Esophagus squamous epithelium (tissue), 5 donors: Measurements from ENCODE around the gene SP100. TPM values are rescaled to one million over a fixed set of nuclear protein-coding genes. Genes with fewer than 3 reads are reported as not detected.

ENCODE experiments used
- DNase-seq: peaks from one replicate; lab custom pipeline; 2025; lab: John Stamatoyannopoulos, UW
- H3K27ac ChIP-seq, 4 donors: fragments of 200-600 bp; sonication (generic); one replicate each; pipeline ENCODE4 v1.5.1; 2016 to 2019; ENCODE audit warnings: mild to moderate bottlenecking in 1 of 4
- H3K27me3 ChIP-seq, 4 donors: fragments of 200-600 bp; sonication (generic); 1 replicate in 3 of 4; 2 replicates in 1 of 4; pipeline versions ENCODE4 v1.5.1 to v1.6.0; 2017 to 2021; ENCODE audit warnings: antibody characterized with exemption in 1 of 4
- H3K36me3 ChIP-seq, 3 donors: fragments of 200-600 bp; sonication (generic); one replicate each; pipeline ENCODE4 v1.5.1; 2016 to 2019
- H3K4me1 ChIP-seq, 3 donors: fragments of 200-600 bp; sonication (generic); one replicate each; pipeline ENCODE4 v1.5.1; 2017 to 2019
- H3K4me3 ChIP-seq, 4 donors: fragments of 200-600 bp; sonication (generic); 1 replicate in 3 of 4; 2 replicates in 1 of 4; pipeline ENCODE4 v1.5.1; 2016 to 2019; ENCODE audit warnings: mild to moderate bottlenecking in 2 of 4, moderate library complexity in 1 of 4
- H3K9me3 ChIP-seq, 3 donors: fragments of 200-600 bp; sonication (generic); one replicate each; pipeline ENCODE4 v1.5.1; 2016 to 2019
- POLR2A ChIP-seq, 4 donors: fragments of 450-650 bp; IDR thresholded peaks; one replicate each; pipeline ENCODE4 v1.6.1; 2017; ENCODE audit warnings: antibody characterized with exemption in 4 of 4, mild to moderate bottlenecking in 4 of 4, moderate library complexity in 3 of 4
- WGBS, 2 donors: methylation state at CpG; one replicate each; pipeline ENCODE4 v1.1.5; 2018; 5-methylcytosine and 5-hydroxymethylcytosine counted together
- intact Hi-C: fragments of 100-400 bp; cut with DNase I; formaldehyde crosslinking; loops from one replicate; pipeline ENCODE4 v1.15.0; 2022
- total RNA-seq, 4 donors: library from RNA; depleted of rRNA; stranded (reverse); fragments of >200 nt; gene quantifications; one replicate each; pipeline ENCODE4 v1.1.0, GENCODE V29; 2016
- TF ChIP-seq, protein P1 (sequence below), 6 experiments: fragments of 450-650 bp in 4 of 6; fragments of 200-600 bp in 2 of 6; sonication (generic) in 2 of 6; IDR thresholded peaks; one replicate each; pipeline ENCODE4 v1.5.1; 2016 to 2019; ENCODE audit warnings: antibody characterized with exemption in 6 of 6, mild to moderate bottlenecking in 4 of 6, moderate library complexity in 4 of 6
- donor health status: DM: yes; HTN: yes; CAD: no.

Gene SP100
- total RNA-seq, 4 donors from 2014 or later: 17.8 to 69.0 (median 45.5) TPM

DNA sequence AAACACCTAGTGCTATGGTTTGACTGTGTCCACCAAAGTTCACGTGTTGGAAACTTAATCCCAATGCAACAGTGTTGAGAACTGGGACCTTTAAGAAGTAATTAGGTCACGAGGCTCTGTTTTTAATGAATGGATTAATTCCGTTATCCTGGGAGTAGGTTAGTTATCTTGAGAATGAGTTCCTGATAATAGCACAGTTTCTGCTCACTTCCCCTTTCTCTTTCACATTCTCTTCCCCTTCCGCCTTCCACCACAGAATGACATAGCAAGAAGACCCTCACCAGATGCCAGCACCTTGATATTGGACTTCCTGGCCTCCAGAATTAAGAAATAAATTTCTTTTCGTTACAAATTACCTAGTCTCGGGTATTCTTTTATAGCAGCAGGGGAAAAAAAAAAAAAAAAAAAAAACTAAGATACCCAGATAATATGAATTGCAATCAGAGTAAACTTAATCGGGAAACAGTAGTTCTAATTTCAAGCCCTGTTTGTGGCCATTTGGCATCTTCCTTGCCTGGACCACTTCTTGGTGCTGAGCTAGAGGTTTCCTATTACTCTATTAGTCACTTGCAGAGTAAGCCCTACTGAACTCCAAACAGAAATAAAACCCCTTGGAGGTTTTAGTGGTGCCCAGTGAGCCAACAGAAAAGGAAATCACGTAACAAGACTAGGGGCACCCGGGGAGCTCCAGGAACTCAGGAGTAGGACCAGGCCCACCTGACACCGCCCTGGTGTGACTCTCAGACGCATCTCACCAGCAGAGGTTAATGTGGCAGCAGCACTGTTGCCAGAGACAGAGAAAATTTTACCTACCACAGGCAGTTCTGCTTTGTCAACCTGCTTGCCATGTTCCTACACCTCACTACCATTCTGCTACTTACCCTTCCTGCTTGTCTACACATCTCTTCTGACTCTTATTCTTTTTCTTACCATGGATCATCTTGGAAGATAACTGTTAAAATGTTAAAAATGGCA is 149.1 kb downstream of the SP100 start:
- 48 to 50% methylated on average over 11 of the region's 11 CpGs for WGBS, 2 donors
- DNase-seq: no peak
- no peaks in the 10 kb centered on the region for H3K9me3 ChIP-seq
- TF ChIP-seq, protein P1, sequence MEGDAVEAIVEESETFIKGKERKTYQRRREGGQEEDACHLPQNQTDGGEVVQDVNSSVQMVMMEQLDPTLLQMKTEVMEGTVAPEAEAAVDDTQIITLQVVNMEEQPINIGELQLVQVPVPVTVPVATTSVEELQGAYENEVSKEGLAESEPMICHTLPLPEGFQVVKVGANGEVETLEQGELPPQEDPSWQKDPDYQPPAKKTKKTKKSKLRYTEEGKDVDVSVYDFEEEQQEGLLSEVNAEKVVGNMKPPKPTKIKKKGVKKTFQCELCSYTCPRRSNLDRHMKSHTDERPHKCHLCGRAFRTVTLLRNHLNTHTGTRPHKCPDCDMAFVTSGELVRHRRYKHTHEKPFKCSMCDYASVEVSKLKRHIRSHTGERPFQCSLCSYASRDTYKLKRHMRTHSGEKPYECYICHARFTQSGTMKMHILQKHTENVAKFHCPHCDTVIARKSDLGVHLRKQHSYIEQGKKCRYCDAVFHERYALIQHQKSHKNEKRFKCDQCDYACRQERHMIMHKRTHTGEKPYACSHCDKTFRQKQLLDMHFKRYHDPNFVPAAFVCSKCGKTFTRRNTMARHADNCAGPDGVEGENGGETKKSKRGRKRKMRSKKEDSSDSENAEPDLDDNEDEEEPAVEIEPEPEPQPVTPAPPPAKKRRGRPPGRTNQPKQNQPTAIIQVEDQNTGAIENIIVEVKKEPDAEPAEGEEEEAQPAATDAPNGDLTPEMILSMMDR (IDR thresholded peaks at IDR 0.05): no peak
- TF ChIP-seq POLR2A (IDR thresholded peaks at IDR 0.05): no peak
- no peak overlapping the region for H3K27ac ChIP-seq
- no peaks in the 10 kb centered on the region for H3K36me3 ChIP-seq
- intact Hi-C loops: no loop called here
- no peaks in the 10 kb centered on the region for H3K4me1 ChIP-seq
- H3K27me3 ChIP-seq: no peaks in the 10 kb centered on the region
- H3K4me3 ChIP-seq: no peak overlapping the region

DNA sequence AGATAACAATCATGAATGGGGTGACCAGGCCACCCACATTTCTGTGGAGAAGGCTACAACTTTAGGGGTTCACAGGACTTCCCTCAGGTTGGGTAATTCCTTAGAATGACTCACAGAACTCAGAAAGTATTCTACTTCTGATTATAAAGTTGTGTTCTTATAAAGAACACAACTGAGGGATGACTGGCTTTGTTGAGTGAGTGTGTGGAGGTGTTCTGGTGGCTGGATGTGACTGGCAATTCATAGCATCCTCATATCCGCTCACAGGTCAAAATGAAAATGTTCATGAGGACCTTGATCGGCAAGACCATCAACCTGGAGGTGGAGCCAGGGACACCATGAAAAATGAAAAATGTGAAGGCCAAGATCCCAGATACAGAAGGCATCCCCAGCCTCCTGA is 153.3 kb downstream of the SP100 start:
- no peaks in the 10 kb centered on the region for H3K36me3 ChIP-seq
- H3K4me3 ChIP-seq: no peak overlapping the region
- TF ChIP-seq, protein P1 (IDR thresholded peaks at IDR 0.05): no peak
- TF ChIP-seq POLR2A (IDR thresholded peaks at IDR 0.05): no peak
- peaks cover 0 to 11% (median 0%) of the 10 kb centered on the region in 3 donors for H3K9me3 ChIP-seq
- DNase-seq: no peak
- H3K27ac ChIP-seq: no peak overlapping the region
- no peaks in the 10 kb centered on the region for H3K27me3 ChIP-seq
- intact Hi-C loops: no loop called here
- H3K4me1 ChIP-seq: no peaks in the 10 kb centered on the region
- WGBS, 2 donors: 50 to 83% methylated on average over 2 of the region's 2 CpGs

DNA sequence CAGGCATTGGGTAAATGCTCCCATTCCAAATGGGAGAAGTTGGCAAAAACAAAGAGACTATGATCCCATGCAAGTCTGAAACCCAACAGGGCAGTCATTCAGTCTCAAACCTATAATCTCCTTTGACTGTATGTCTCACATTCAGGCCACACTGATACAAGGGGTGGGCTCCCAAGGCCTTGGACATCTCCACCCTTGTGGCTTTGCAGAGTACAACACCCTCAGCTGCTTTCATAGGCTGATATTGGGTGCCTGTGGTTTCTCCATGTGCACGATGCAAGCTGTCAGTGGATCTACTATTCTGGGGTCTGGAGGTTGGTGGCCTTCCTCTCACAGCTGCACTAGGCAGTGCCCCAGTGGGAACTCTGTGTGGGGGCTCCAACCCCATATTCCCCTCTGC is 155.0 kb downstream of the SP100 start:
- 100% methylated on average over 1 of the region's 1 CpG; no CpG with 5 or more reads in 1 of the 2 donors for WGBS, 2 donors
- Histone ChIP-seq H3K27ac (no peak overlapping the region), H3K4me3 (no peak overlapping the region), H3K36me3 (no peaks in the 10 kb centered on the region), H3K4me1 (no peaks in the 10 kb centered on the region), H3K9me3 (peaks cover 0 to 12% (median 0%) of the 10 kb centered on the region in 3 donors), H3K27me3 (no peaks in the 10 kb centered on the region)
- no peak for TF ChIP-seq POLR2A (IDR thresholded peaks at IDR 0.05)
- TF ChIP-seq, protein P1 (IDR thresholded peaks at IDR 0.05): no peak
- no peak for DNase-seq
- intact Hi-C loops: no loop called here

DNA sequence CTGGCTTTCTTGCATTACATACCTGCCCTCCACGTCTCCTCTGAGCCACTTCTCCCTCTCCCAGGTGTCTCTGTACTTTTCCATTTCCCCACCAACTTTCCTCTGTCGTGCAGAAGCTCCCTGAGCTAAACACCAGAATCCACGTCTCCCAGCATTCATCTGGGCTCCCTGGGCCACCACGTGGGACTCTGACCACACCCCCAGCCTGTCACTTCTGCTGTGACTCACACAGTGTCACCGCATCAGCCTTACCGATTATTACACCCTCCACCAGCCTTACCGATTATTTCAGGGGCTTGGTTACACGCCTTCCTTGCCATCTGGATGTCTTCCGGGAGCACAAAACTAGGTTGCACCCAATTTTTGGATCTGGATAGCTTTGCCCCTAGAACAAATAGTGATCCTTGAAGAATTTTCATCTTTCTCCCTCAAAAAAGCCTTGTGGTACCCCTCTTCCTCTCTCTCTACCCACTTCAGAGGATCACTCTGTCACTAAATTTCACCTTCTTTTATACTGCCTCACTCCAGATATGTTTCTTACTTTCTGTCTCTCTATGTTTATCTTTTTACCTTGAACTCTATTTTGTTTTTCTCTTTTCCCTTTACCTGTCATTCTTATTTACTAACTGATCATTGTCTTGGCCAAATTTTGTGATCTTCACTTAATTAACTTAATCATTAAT is 159.8 kb downstream of the SP100 start:
- TF ChIP-seq, protein P1 (IDR thresholded peaks at IDR 0.05): no peak
- TF ChIP-seq POLR2A (IDR thresholded peaks at IDR 0.05): no peak
- H3K27me3 ChIP-seq: peaks cover 0 to 7% (median 0%) of the 10 kb centered on the region in 4 donors

More for the DNA sequence above, 159.8 kb downstream of the SP100 start:
- Histone ChIP-seq H3K4me3 (no peak overlapping the region), H3K4me1 (no peaks in the 10 kb centered on the region), H3K36me3 (no peaks in the 10 kb centered on the region), H3K9me3 (peaks cover 0 to 12% (median 0%) of the 10 kb centered on the region in 3 donors), H3K27ac (no peak overlapping the region)
- intact Hi-C loops: no loop called here
- no peak for DNase-seq
- WGBS, 2 donors: 75 to 76% methylated on average over 9 of the region's 9 CpGs
